KMS-11 (cell line): Measurements from ENCODE around the gene MPC1.
"Not testable (repeated sequence)": the region's sequence is repeated elsewhere in the genome, so short reads cannot be mapped to it uniquely, and the experiment has no call there.

Experiments used
- H2AFZ ChIP-seq: fragments of 200-600 bp; sonication (generic); 2 replicates; pipeline ENCODE4 v1.6.1; 2016; ENCODE audit warnings: antibody characterized with exemption, mixed run types, low read depth
- H3K27ac ChIP-seq: fragments of 200-600 bp; sonication (generic); 2 replicates; pipeline ENCODE4 v1.6.1; 2016; ENCODE audit warnings: mild to moderate bottlenecking, mixed run types
- H3K27me3 ChIP-seq: fragments of 200-600 bp; sonication (generic); 2 replicates; pipeline ENCODE4 v1.6.1; 2017; ENCODE audit warnings: mild to moderate bottlenecking, low read depth, mixed run types, moderate library complexity; ENCODE audit not compliant: insufficient read depth
- H3K36me3 ChIP-seq: fragments of 200-600 bp; sonication (generic); 2 replicates; pipeline ENCODE4 v1.6.1; 2017; ENCODE audit warnings: mild to moderate bottlenecking, mixed run types; ENCODE audit not compliant: insufficient read depth
- H3K4me1 ChIP-seq: fragments of 200-600 bp; sonication (generic); 2 replicates; pipeline ENCODE4 v1.6.1; 2016; ENCODE audit warnings: mild to moderate bottlenecking, low read depth, mixed run types; ENCODE audit not compliant: poor library complexity, severe bottlenecking
- H3K4me2 ChIP-seq: fragments of 200-600 bp; sonication (generic); 2 replicates; pipeline ENCODE4 v1.7.0; 2016; ENCODE audit warnings: mild to moderate bottlenecking, mixed run types
- H3K4me3 ChIP-seq: fragments of 200-600 bp; sonication (generic); IDR thresholded peaks from 2 replicates; pipeline ENCODE4 v1.6.1; 2017; ENCODE audit warnings: low read depth, low read length, mixed read lengths; ENCODE audit not compliant: insufficient read depth
- H3K79me2 ChIP-seq: fragments of 200-600 bp; sonication (generic); 2 replicates; pipeline ENCODE4 v1.6.1; 2016; ENCODE audit warnings: low read depth, mixed run types; ENCODE audit not compliant: insufficient read depth
- H3K9ac ChIP-seq: fragments of 200-600 bp; sonication (generic); 2 replicates; pipeline ENCODE4 v1.6.1; 2016; ENCODE audit warnings: mild to moderate bottlenecking, mixed run types
- H4K20me1 ChIP-seq: fragments of 200-600 bp; sonication (generic); 2 replicates; pipeline ENCODE4 v1.6.1; 2016; ENCODE audit warnings: mild to moderate bottlenecking, mixed run types; ENCODE audit not compliant: insufficient read depth
- CTCF ChIP-seq: fragments of 200-600 bp; sonication (generic); conservative IDR thresholded peaks from 2 replicates; pipeline ENCODE4 v1.6.1; 2017; ENCODE audit warnings: low read depth, mild to moderate bottlenecking, antibody characterized with exemption, low read length, moderate library complexity, mixed read lengths

Gene MPC1

DNA sequence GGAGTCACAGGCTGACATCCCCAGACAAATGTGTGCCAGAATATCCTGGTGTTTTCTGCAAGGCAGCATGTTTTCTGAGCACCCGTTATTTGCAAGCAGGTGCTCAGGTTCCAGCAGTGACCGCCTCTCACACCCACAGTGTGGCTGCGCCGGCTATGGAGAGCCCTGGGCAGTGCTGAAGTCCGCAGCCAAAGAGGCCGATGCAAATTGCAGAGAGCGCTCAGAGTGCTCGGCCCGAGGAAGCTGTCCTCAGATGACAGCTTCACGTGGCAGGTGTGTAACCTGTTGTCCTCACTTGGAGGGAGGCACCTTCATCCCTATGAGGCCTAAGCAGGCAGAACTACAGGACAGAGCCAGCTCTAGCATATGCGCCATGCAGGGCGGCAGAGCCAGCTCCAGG is 23.5 kb upstream of the MPC1 start:
- no peaks in the 10 kb centered on the region for H3K79me2 ChIP-seq
- H3K27me3 ChIP-seq = no peaks in the 10 kb centered on the region
- H3K4me2 ChIP-seq = no peak overlapping the region
- H3K4me3 ChIP-seq = no peak overlapping the region
- no peak overlapping the region for H2AFZ ChIP-seq
- H3K27ac ChIP-seq = no peak overlapping the region
- no peaks in the 10 kb centered on the region for H4K20me1 ChIP-seq
- TF ChIP-seq CTCF = no peak
- H3K9ac ChIP-seq = no peak overlapping the region
- no peaks in the 10 kb centered on the region for H3K36me3 ChIP-seq
- peaks cover 1% of the 10 kb centered on the region for H3K4me1 ChIP-seq

DNA sequence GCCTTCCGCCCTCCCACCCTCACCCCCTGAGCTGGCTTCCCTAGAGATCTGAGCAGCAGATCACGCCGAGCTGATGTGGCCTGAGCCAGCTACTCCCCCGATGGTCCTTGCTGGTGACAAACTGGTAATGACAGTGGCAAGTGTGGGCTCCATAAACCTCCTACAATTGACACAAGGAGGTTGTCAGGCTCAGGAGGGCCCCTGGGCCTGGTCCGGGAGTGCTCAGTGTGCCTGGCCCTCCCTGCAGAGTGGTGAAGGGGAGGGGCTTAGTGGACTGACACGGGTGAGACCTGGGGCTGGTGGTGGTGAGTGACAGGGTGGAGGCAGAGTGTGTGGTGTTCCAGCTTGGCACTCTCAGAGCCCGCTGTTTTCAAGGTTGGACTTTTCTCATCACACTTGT is 22.6 kb upstream of the MPC1 start:
- no peak overlapping the region for H2AFZ ChIP-seq
- no peak overlapping the region for H3K27ac ChIP-seq
- no peak overlapping the region for H3K4me3 ChIP-seq
- H4K20me1 ChIP-seq = no peaks in the 10 kb centered on the region
- H3K9ac ChIP-seq = no peak overlapping the region
- H3K36me3 ChIP-seq = no peaks in the 10 kb centered on the region
- no peaks in the 10 kb centered on the region for H3K27me3 ChIP-seq
- H3K4me2 ChIP-seq = no peak overlapping the region
- no peak for TF ChIP-seq CTCF
- no peaks in the 10 kb centered on the region for H3K4me1 ChIP-seq
- no peaks in the 10 kb centered on the region for H3K79me2 ChIP-seq

- Histone ChIP-seq H3K4me1 (no peaks in the 10 kb centered on the region), H3K4me3 (no peak overlapping the region), H3K4me2 (no peak overlapping the region), H3K27ac (no peak overlapping the region), H4K20me1 (no peaks in the 10 kb centered on the region), H3K36me3 (no peaks in the 10 kb centered on the region), H3K79me2 (no peaks in the 10 kb centered on the region), H3K27me3 (no peaks in the 10 kb centered on the region), H2AFZ (no peak overlapping the region), H3K9ac (no peak overlapping the region)
- TF ChIP-seq CTCF = no peak
These were observed 20.0 kb upstream of the MPC1 start for GRCh38 chr6:166402582-166403277.

DNA sequence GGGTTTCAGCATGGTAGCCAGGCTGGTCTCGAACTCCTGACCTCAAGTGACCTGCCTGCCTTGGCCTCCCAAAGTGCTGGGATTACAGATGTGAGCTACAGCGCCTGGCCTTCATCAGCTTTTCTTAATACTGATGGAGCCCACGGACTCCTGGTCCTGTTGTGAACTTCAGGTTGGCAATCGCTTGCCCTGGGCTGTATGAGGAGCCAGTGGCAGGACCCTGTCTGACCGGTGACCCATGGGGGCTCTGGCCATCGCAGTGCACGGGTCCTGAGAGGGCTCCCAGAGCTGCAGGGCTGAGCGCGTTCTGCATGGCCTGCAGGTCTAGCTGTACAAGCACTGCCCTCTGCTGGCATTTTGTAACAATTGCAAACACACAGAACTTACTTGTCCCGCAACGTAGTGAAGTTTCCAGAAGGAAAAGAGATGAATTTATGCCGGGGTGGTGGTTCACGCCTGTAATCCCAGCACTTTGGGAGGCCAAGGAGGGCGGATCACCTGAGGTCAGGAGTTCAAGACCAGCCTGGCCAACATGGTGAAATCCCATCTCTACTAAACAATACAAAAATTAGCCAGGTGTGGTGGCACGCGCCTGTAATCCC is 18.0 kb upstream of the MPC1 start:
- not testable (repeated sequence) for H2AFZ ChIP-seq, H3K4me3 ChIP-seq, H4K20me1 ChIP-seq, H3K27me3 ChIP-seq, H3K79me2 ChIP-seq, H3K4me1 ChIP-seq, H3K27ac ChIP-seq, H3K36me3 ChIP-seq, H3K4me2 ChIP-seq, H3K9ac ChIP-seq
- TF ChIP-seq CTCF = peak; percentile 73
